HG03196 (cell line): ENCODE results near the gene RIT2.

ENCODE experiments used
- ATAC-seq: cut with Tn5 transposase; IDR thresholded peaks from one replicate; pipeline ENCODE4 v1.9.1; 2021; ENCODE audit not compliant: unreplicated experiment

The RIT2 gene

DNA sequence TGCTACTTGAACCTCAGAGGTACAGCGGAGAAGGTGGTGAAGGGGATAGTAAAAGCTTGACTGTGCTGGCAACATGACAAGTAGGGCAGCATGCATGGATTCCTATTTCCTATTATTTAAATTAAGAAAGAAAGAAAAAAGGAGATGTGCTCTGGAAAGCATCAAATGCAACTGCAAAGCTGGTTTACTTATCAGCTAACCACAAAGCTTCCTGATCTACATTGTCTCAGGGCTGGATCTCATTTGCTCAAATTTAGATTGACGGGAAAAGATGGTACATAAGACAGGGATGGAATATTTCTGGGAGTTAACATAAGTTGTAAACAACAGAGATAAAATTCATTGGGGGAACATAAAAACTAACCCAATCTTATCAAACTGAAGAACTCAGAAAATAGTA lies 178.0 kb downstream of the RIT2 start:
- no peak for ATAC-seq

DNA sequence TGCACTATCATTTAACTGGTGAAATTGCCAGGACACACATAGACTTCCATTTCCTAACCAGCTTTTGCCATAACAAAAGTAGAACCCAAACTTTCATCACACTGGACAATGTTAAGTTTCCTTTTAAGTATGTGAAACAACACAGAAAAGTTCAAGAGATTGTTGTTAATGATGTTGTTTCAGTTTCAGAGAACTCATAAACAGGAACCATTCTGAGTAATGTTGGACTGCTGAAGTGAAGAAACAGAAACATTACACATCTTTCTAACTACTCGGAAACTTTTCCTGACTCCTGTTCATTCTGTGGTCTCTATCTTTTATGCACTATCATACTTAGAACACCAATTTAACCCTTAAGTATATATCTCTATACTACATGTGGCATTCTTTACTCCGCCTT lies 179.2 kb downstream of the RIT2 start:
- no peak for ATAC-seq

DNA sequence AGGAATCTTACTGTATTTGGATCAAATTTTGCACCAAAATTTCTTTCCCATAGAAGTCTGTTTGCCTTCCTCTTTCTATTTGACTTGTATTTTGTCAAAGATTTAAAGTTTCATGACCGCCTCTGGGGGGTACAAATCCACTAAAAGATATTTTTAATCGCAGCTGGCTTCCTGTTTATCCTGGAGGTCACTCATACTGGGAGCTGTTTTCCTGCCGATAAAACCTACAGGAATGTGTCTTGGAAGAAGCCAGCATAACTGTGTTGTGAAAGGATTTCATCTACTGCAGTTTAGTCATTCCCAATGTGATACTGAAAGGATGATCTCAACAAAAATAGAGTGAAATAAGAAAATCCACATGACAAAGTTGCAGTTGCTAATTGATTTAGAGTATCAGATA lies 184.0 kb downstream of the RIT2 start:
- no peak for ATAC-seq

DNA sequence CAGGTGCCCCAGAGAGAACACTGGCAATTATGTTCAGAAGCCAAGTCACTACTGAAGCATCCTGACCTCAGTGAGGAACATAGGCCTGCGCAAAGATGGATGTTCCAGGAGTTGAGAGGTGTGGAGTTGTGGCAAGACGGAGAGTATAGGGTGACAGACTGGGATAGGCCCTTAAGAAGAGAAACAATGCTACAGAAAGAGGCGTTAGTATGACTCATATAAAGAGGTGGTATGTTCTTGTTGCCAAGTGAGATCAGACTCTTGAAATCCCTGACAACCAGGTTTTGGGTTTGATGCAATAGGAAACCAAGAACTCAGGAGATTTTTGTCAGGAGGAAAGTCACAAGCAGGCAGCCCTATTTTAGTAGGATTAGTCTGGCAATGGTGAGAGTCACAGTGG lies 185.6 kb downstream of the RIT2 start:
- no peak for ATAC-seq

DNA sequence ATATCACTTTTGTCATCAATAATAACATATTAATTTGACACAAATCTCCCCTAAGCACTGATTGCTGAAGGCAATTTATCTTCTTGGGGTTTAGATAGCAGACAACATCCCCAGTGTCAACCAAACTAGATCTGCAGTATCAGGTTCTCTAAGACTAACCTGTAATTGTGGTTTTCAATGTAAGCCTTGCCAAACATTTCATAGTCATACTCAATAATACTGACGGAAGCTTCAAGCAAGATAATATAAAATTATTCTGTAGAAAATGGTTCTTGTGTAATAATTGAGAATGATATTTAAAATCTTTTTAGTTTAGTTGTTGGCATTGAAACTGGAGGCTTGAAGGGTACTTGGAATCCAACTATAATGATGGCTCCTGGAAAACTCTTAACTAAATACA lies 186.3 kb downstream of the RIT2 start:
- ATAC-seq, result no peak

DNA sequence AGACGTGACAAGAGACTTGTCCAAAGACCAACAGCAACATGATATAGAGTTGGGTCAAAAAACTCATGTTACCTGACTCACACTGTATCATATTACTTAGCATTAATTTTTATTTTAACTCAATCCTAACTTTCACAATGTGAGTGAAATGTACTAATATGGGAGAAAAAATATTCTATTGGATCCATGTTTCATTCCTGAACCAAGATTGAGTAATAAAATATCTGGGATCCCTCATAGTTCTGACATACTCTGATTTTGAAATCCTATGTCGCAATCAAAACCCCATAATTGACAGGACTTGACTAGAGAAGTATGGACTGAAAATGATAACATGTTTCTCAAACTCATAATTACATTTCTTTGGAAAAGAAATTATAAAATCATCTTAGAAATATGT lies 190.4 kb downstream of the RIT2 start:
- no peak for ATAC-seq

DNA sequence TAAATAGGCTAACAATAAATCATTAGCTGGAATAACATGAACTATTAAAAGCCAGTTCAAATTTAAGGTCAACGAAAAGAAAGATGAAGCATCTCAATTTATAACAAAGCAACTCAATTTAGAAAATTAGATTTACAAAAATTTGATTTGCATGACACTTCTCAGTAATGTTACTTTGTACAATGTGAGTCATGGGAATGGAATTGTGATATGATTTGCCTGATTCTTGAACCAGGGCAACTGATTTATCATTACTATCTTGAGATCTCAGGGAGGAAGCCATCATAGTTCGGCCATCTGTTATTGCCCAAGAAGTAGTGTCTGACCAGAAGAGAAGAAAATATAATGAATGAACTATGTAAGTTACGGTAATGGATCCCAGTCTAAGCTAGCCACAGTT lies 193.1 kb downstream of the RIT2 start:
- ATAC-seq, result no peak

DNA sequence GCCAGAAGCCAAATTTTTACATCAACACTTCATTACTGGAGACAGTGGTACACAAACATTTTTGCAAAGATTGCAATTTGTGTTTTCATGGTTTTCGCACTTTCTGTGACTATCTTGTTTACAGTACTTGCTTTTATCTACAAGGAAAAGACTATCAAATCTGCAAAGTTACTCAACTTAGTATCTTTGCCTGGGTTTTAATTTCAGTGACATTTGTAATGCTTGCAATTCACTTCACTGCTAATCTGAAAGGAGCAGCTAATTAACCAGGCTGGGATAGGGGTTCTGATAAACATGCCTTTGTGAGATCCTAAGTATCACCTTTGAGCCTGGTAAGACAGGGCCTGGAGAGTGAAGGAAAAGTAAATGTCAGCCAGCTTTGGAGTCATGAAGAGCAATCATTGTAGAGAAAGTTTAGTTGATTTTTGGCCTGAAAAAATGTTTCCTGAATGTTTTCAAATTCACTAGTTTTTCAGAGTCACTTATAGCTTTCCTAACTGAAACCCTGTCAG lies 194.2 kb downstream of the RIT2 start:
- no peak for ATAC-seq

DNA sequence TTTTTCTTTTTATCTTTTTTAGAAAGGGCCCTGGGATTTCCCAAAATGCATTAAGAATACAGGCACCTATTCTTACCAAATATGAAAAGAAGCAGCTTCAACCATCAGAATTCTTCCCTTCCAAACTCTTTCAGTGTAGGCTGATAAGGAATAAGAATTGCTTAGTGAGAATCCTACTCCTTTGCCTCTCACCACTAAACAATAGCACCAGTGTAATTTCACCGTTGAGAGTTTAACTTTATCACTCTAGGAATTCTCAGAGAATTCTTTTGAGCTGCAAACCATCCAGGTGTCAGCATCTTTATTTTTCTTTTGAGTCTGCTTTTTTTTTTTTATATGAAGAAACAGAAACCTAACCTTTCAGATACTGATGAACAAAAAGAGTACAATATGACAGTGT lies 194.9 kb downstream of the RIT2 start:
- ATAC-seq, result no peak

DNA sequence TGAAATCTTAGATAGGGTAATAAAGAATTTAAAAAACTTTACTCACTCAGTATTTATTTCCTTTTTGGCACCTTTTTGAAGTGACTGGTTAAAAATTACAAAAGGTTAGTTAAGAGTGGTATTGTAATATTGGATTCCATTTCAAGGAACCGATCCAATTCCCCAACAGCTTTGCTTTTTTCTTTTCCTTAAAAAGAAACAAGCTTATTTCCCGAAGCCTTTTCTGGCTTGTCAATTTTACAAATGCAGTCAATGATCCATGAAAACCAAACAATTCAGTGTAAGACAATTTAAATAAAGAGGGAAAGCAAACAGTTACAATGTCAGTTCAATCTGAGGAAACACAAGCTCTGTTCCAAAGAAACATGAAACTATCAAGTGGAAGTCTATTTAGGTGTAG lies 200.2 kb downstream of the RIT2 start:
- no peak for ATAC-seq

DNA sequence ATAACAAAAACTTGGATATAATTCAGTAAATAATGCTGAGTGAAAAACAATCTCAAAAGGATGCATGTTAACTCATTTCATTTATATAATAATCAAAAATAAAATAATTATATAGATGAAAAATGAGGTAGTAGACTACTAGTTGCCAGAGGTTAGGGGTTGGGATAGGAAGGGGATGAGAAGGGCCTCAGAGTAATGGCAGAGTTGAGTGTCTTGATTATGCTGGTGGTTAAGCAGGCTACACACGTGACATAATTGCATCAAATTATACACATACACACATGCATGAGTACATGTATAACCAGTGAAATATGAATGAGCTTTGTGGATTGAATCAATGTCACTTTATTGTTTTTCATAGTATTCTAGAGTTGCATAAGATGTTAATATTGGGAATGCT lies 201.0 kb downstream of the RIT2 start:
- no peak for ATAC-seq

DNA sequence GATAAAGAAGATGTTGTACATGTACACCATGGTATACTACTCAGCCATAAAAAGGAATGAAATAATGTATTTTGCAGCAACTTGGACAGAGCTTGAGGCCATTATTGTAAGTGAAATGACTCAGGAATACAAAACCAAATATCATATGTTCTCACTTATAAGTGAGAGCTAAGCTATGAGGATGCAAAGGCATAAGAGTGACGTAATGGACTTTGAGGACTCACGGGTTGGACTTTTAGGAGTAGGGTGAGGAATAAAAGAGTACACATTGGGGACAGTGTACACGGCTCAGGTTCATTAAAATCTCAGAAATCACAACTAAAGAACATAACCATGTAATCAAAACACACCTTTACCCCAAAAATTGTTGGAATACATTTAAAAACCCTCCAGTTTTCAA lies 206.4 kb downstream of the RIT2 start:
- ATAC-seq, result no peak

DNA sequence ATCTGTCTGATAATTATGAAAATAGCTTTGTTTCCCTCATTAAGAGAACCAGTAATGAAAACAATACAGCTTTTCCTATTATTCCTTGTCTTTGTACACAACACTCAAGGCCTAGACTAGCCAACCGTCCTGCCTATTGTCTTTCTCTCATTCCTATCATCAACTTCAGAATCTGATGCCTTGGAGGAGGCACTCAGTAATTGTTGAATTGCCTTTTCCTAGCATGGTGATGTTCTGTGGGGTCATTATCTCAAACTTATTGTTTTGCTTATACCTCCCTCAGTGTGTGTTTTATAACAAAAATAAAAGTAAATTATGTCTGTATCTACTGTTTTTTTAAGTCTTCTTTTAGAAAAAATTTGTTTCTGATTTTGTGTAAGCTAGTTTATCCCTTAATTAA lies 208.7 kb downstream of the RIT2 start:
- no peak for ATAC-seq

DNA sequence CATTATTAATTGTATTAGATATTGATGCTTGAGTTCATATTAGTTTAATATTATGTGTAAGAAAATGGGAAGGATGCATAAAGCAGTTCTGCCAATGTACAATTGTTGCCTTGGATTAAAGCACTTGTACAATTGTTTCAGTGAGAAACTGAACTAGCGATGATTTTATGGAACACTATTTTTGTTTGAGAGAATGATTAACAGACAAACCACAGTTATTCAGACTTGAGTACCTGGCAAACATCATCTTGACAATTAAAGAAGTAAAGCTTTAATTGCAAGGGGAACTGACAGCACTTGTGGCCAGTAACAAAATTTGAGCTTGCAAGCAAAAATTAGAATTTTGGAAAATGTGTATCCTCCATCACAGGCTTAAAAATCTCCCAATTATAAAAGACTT lies 214.3 kb downstream of the RIT2 start:
- ATAC-seq, result no peak

DNA sequence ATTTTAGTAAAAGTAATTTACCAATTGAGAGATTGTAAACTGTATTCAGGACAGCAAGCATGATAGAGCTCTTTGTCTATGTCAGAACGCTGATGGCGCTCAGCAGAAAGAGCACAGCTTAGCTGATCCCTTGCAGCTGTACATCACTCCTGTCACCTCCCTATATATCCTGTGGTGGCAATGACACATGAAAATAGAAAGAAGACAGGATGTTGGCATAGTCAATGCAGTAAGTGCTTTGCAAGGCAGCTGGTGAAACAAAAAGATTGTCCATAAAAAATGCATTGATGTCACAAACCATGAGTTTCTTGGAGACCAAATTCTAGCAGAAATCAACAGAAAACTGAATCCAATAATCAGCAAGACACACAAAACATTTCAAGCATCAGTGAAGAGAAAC lies 221.5 kb downstream of the RIT2 start:
- no peak for ATAC-seq

DNA sequence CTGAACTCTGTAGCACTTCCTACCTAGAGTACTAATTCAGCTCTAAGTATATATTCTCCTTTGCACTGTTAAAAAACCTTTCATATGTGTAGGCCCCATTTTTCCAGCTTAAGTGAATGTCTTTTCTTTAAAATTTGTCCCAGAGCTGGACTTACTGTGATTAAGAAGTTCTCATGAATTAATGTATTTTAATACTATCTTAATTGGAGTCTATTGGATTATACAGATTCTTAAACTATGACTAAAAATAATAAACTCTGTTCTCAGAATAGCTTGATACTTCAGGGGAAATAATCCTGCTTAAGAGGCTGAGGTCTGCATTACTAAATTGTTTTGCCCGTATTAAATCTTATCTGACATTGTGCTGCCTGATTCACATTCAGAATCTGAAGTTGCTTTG lies 223.3 kb downstream of the RIT2 start:
- no peak for ATAC-seq

DNA sequence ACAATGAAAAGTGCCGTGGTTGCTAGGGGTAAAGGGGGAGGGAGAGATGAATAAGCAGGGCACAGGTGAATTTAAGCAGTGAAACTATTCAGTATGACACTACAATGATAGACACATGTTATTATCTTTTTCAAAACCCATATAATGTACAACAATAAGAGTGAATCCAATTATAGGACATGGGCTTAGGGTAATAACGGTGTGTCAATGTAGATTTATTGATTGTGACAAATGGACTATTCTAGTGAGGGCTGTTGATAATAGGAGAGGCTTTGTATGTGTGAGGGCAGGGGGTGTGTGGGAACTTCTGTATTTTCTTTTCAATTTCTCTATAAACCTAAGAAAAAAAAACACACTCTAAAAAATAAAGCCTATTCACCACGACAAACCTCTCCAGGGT lies 223.8 kb downstream of the RIT2 start:
- no peak for ATAC-seq

DNA sequence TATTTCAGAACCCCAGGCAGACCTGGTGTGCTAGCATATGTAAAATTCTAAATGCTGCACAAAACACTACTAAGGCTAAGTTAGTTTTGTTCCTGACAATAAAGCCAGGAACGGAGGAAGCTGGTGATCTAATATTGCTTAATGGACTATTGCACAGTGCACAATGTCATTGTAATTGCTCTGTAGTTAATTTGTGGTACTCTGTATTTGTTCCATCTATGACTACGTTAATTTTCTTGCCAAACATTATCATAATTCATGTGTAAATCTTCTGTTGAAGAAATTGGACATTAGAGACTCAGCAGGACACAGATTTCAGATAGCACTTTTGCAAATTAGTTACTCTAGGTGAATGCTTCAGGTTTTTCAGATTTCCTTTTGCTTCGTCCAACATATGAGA lies 232.3 kb downstream of the RIT2 start:
- no peak for ATAC-seq

DNA sequence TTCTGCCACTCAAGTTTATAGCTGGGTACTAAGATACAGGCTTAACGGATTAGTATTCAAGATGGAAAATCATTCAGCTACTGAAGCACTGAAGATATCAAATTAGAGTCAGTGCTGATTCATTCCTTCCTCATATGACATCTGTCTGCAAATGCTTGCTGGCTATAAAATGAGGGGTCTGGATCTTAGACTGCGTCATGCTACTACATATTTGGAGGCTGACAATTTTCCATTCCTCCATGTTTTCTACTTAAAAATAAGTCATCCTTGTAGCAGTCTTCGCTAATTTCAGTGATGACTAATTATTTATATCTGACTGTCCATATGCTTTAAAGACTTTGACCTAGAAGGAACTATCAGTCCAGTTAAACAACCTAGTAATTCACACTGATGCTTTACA lies 233.4 kb downstream of the RIT2 start:
- no peak for ATAC-seq

DNA sequence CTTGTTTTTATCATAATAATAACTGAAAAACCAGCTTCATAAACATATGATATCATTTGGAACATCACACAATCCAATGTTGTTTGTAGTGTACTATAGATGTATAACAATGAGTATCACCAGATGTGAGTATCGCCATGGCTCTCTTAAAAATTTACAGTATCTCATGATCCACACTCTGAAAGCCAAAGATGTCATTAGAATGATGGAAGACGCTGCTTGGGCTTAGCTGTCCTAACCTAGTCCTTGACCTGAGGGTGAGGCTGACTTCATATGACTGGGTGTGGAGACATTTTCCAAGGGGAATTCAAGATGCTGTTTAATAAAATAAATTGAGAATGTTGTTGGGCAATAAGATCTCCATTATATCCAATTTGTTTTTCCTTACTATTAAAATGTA lies 242.6 kb downstream of the RIT2 start:
- ATAC-seq, result no peak

DNA sequence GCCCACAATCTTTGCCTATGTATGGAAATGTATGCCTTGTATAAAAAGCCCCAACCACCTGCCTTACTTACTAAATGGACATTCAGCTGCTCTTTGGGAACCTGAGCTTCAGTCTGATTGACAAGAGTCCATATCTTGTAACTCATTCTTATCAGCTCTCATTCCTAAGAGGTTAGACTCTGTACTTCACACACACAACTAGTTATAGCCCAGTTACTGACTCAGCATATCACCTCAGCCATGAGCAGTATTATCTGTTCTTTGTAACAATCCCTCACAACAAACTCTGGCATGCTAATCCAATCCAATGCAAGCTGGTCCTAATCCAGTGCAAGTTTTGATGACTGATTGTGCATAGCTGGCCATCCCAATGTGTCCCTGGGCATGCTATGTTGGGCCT lies 250.6 kb downstream of the RIT2 start:
- no peak for ATAC-seq

DNA sequence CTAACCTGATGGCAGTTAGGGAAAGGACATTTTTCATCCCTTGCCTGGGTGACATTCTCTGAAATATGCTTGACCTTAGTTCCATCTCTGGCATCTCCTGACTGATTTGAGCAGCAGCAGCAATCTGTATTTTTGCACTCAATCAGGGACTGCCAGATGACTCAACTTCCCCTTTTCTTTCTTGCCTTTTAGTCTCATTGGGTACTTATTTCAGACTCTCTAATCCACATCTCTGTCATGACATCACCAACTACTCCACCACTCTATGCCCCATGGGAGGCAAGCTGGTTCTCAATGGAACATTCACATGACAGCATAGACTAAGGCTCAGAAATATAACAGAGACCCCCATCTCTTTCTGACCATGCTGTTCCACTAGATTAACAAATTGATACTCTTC lies 254.2 kb downstream of the RIT2 start:
- no peak for ATAC-seq

DNA sequence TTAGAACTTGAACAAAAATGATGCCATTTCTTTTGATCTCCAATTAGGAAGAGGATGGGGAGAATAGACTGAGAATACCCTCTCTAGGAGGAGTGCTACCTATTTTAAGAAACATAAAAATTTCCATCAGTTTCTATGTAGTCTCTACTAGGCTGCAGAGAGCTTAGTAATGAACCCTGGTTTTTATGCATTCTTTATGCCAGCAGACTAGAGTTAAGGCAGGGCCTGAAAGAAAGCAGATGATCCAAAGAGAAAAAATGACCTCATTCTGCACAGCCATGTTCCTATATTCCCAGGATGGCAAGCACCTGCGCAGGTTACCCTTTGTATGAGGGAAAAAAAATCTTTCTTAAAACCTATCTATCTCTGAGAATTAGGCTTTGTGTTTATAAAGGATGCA lies 254.9 kb downstream of the RIT2 start:
- no peak for ATAC-seq

DNA sequence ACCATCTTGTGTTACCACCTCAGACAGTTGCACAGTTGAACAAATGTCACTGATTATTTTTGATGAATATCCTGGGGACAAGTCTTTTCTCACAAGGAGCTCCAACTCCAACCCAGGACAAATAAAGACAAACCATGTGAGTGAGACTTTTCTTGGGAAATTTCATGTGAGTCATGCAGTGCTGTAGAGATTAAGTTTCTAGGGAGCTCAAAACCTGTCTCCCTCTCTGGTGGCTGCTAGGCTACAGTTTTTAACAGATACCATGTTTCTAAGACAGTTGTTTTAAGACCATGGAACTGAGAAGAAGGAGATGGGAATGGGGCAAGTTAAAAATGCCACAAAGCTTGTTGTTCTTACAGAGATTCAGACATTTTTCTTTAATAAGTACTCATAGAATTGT lies 255.5 kb downstream of the RIT2 start:
- ATAC-seq, result no peak
